B cell (primary cell): ENCODE results near the gene LCN1. TPM values are rescaled to one million over a fixed set of nuclear protein-coding genes. Genes with fewer than 3 reads are reported as not detected.
"Not testable (repeated sequence)": the region's sequence is repeated elsewhere in the genome, so short reads cannot be mapped to it uniquely, and the experiment has no call there.

ENCODE experiments used
- ATAC-seq: fragments of 200-7000 bp; cut with Tn5 transposase; one replicate; pipeline ENCODE4 v1.10.0; 2021; ENCODE audit warnings: low read depth, mild to moderate bottlenecking, moderate number of reproducible peaks, moderate library complexity
- CTCF ChIA-PET: fragments of 350-600 bp; sonication (Branson Sonifier 250); formaldehyde crosslinking; loops from one replicate; lab custom pipeline; 2021; ENCODE audit warnings: antibody characterized with exemption, inconsistent platforms; lab: Charles Lee
- POLR2A ChIA-PET: fragments of 350-600 bp; sonication (Branson Sonifier 250); formaldehyde crosslinking; loops from one replicate; lab custom pipeline; 2021; ENCODE audit warnings: antibody characterized with exemption; lab: Charles Lee
- DNase-seq: peaks from one replicate; pipeline ENCODE4 v3.0.0; 2013
- H2AFZ ChIP-seq: 2 replicates; pipeline ENCODE4 v1.6.1; 2012; ENCODE audit warnings: mild to moderate bottlenecking, low read depth, low read length; ENCODE audit not compliant: insufficient read depth, poor library complexity, severe bottlenecking
- H3K27ac ChIP-seq, 2 donors: 1 replicate in 1 of 2; 2 replicates in 1 of 2; pipeline ENCODE4 v1.5.1; 2012 to 2013; ENCODE audit warnings: low read length in 2 of 2, mild to moderate bottlenecking in 2 of 2, moderate library complexity in 1 of 2
- H3K27me3 ChIP-seq, 4 experiments: fragments of 200-600 bp in 1 of 4; sonication (generic) in 1 of 4; replicated peaks in 1 of 4; 1 replicate in 2 of 4; 2 replicates in 2 of 4; pipeline versions ENCODE4 v1.6.1 to v1.7.0; 2013 to 2016; ENCODE audit warnings: low read length in 3 of 4, mild to moderate bottlenecking in 2 of 4, mixed read lengths in 1 of 4, moderate library complexity in 1 of 4; ENCODE audit not compliant: insufficient read depth in 4 of 4, control insufficient read depth in 3 of 4; ENCODE audit errors: control extremely low read depth in 1 of 4
- H3K36me3 ChIP-seq, 2 experiments: replicated peaks in 1 of 2; 1 replicate in 1 of 2; 2 replicates in 1 of 2; pipeline versions ENCODE4 v1.6.1 to v1.7.1; 2013; ENCODE audit warnings: low read length in 1 of 2; ENCODE audit not compliant: insufficient read depth in 2 of 2, control insufficient read depth in 1 of 2; ENCODE audit errors: control extremely low read depth in 1 of 2, extremely low read depth in 1 of 2
- H3K4me1 ChIP-seq, 2 donors: fragments of 200-600 bp in 1 of 2; sonication (generic) in 1 of 2; 1 replicate in 1 of 2; 2 replicates in 1 of 2; pipeline versions ENCODE4 v1.5.1 to v1.6.1; 2013 to 2017; ENCODE audit warnings: low read length in 2 of 2; ENCODE audit not compliant: control insufficient read depth in 2 of 2, insufficient read depth in 2 of 2
- H3K4me2 ChIP-seq: replicated peaks from 2 replicates; pipeline ENCODE3; 2012; ENCODE audit warnings: mild to moderate bottlenecking, low read depth, low read length; ENCODE audit not compliant: poor library complexity, severe bottlenecking
- H3K4me3 ChIP-seq, 5 experiments: fragments of 200-600 bp in 1 of 5; sonication (generic) in 1 of 5; 1 replicate in 3 of 5; 2 replicates in 2 of 5; pipeline versions ENCODE4 v1.5.1 to v1.7.0; 2011 to 2016; ENCODE audit warnings: low read length in 4 of 5, mild to moderate bottlenecking in 4 of 5, low read depth in 2 of 5, control low read depth in 1 of 5, moderate library complexity in 1 of 5; ENCODE audit not compliant: insufficient read depth in 1 of 5; ENCODE audit errors: control extremely low read depth in 1 of 5, extremely low read depth in 1 of 5
- H3K79me2 ChIP-seq: fragments of 200-600 bp; sonication (generic); one replicate; pipeline ENCODE4 v1.6.0; 2016; ENCODE audit warnings: low read length; ENCODE audit not compliant: control insufficient read depth, insufficient read depth
- H3K9ac ChIP-seq: fragments of 200-600 bp; sonication (generic); 2 replicates; pipeline ENCODE4 v1.6.1; 2017; ENCODE audit warnings: mild to moderate bottlenecking, low read length, moderate library complexity
- H3K9me3 ChIP-seq, 3 donors: one replicate each; pipeline versions ENCODE4 v1.6.1 to v1.7.1; 2013; ENCODE audit warnings: low read length in 2 of 3; ENCODE audit not compliant: control insufficient read depth in 2 of 3, insufficient read depth in 1 of 3; ENCODE audit errors: control extremely low read depth in 1 of 3
- H4K20me1 ChIP-seq: 2 replicates; pipeline ENCODE4 v1.6.0; 2012; ENCODE audit warnings: mild to moderate bottlenecking, low read length; ENCODE audit not compliant: insufficient read depth, control insufficient read depth, poor library complexity, severe bottlenecking
- H3K27ac Mint-ChIP-seq: one replicate; pipeline ENCODE4 v1.8.0; 2021; ENCODE audit warnings: mixed read lengths
- H3K27me3 Mint-ChIP-seq: one replicate; pipeline ENCODE4 v1.8.0; 2021; ENCODE audit warnings: mixed read lengths
- H3K4me1 Mint-ChIP-seq: one replicate; pipeline ENCODE4 v1.8.0; 2021; ENCODE audit warnings: mixed read lengths
- H3K4me3 Mint-ChIP-seq: one replicate; pipeline ENCODE4 v1.8.0; 2021; ENCODE audit warnings: mixed read lengths
- H3K9me3 Mint-ChIP-seq: one replicate; pipeline ENCODE4 v1.8.0; 2022; ENCODE audit warnings: mixed read lengths; ENCODE audit not compliant: insufficient read depth
- CTCF ChIP-seq: fragments of 200-600 bp; IDR thresholded peaks from one replicate; pipeline ENCODE4 v1.8.0; 2022; ENCODE audit warnings: antibody characterized with exemption, mild to moderate bottlenecking
- EZH2 ChIP-seq: IDR thresholded peaks from 2 replicates; pipeline ENCODE4 v1.6.1; 2012; ENCODE audit warnings: borderline replicate concordance, low read depth, mild to moderate bottlenecking, moderate library complexity, low read length; ENCODE audit not compliant: insufficient read depth, poor library complexity, severe bottlenecking
- WGBS: methylation state at CpG from one replicate; pipeline ENCODE4 v1.1.5; 2013; ENCODE audit warnings: missing lambda C conversion rate; ENCODE audit not compliant: insufficient coverage; 5-methylcytosine and 5-hydroxymethylcytosine counted together
- intact Hi-C: fragments of 100-400 bp; cut with micrococcal nuclease; formaldehyde crosslinking; loops from one replicate; pipeline ENCODE4 v1.10.0; 2022
- polyA plus RNA-seq: library from polyadenylated mRNA; depleted of rRNA; stranded (reverse); fragments of >200 nt; gene quantifications from 2 replicates; pipeline ENCODE4 v1.2.3, GENCODE V29; 2012
- total RNA-seq, 2 donors: library from RNA; stranded (reverse); fragments of 120-200 nt in 1 of 2; gene quantifications; 1 replicate in 1 of 2; 2 replicates in 1 of 2; pipeline versions ENCODE4 v1.2.3 to v1.2.4, GENCODE V29; 2013 to 2022

Gene LCN1
- total and polyA plus RNA-seq, 2 donors (not counting 1 experiment from before 2014, with no cell fraction given), result not detected

- H3K4me1 ChIP-seq, CTCF ChIA-PET, H3K79me2 ChIP-seq, H3K9me3 ChIP-seq, DNase-seq, H3K27ac Mint-ChIP-seq, H3K36me3 ChIP-seq, H3K9ac ChIP-seq, H3K4me1 Mint-ChIP-seq, H3K4me3 ChIP-seq, H4K20me1 ChIP-seq, intact Hi-C loops, ATAC-seq, H3K27ac ChIP-seq, POLR2A ChIA-PET, H3K27me3 ChIP-seq, H3K4me2 ChIP-seq, H2AFZ ChIP-seq, H3K9me3 Mint-ChIP-seq, H3K4me3 Mint-ChIP-seq: not testable (repeated sequence)
- peaks cover 21% of the 10 kb centered on the region for H3K27me3 Mint-ChIP-seq
- WGBS, result 65% methylated on average over 5 of the region's 8 CpGs
Observed at GRCh38 chr9:135543262-135543894, 22.1 kb downstream of the LCN1 start.

- Mint-ChIP-seq H3K27me3 (peaks cover 12% of the 10 kb centered on the region), H3K27ac (no peak overlapping the region), H3K4me3 (no peak overlapping the region), H3K9me3 (no peaks in the 10 kb centered on the region), H3K4me1 (no peaks in the 10 kb centered on the region)
- ATAC-seq, result no peak
- Histone ChIP-seq H3K4me1 (no peaks in the 10 kb centered on the region), H3K4me2 (no peak overlapping the region), H3K4me3 (no peak overlapping the region), H3K9me3 (peaks cover 0 to 3% (median 0%) of the 10 kb centered on the region in 3 donors), H3K27ac (no peak overlapping the region), H4K20me1 (no peaks in the 10 kb centered on the region), H3K79me2 (no peaks in the 10 kb centered on the region), H3K9ac (no peak overlapping the region), H3K36me3 (no peaks in the 10 kb centered on the region), H3K27me3 (no peaks in the 10 kb centered on the region), H2AFZ (no peak overlapping the region)
- WGBS, result 92% methylated on average over 8 of the region's 18 CpGs
- no peak for DNase-seq
- POLR2A ChIA-PET, result no interaction called here
- intact Hi-C loops, result no loop called here
- no peak for TF ChIP-seq CTCF
- TF ChIP-seq EZH2, result no peak
- CTCF ChIA-PET, result no interaction called here
Observed at GRCh38 chr9:135544981-135545635, 23.9 kb downstream of the LCN1 start.

GRCh38 chr9:135545646-135546176 is 24.5 kb downstream of the LCN1 start, which contains the start of gene OBP2A:
TSS of gene OBP2A (plus strand) at chr9:135546126. CDS start at chr9:135546181, 55 bp downstream.
- ATAC-seq, H4K20me1 ChIP-seq, H3K4me1 ChIP-seq, H3K9ac ChIP-seq, intact Hi-C loops, H3K36me3 ChIP-seq, H3K27ac ChIP-seq, CTCF ChIA-PET, POLR2A ChIA-PET, H3K4me3 Mint-ChIP-seq, H3K27me3 ChIP-seq, DNase-seq, H3K9me3 ChIP-seq, H3K9me3 Mint-ChIP-seq, H3K4me1 Mint-ChIP-seq, H3K4me3 ChIP-seq, H2AFZ ChIP-seq, H3K27ac Mint-ChIP-seq, H3K79me2 ChIP-seq, H3K4me2 ChIP-seq: not testable (repeated sequence)
- peaks cover 12% of the 10 kb centered on the region for H3K27me3 Mint-ChIP-seq
- WGBS, result 96% methylated on average over 8 of the region's 19 CpGs
